SK-N-SH treated with all-trans-retinoic acid at 6 μM for 48 hours (cell line): ENCODE results near the gene ALOX15B.

Experiments used
- ATAC-seq: fragments of 200-7000 bp; cut with Tn5 transposase; 3 replicates; pipeline ENCODE4 v1.9.1; 2020; ENCODE audit warnings: mild to moderate bottlenecking, moderate library complexity
- ARNTL ChIP-seq: fragments of 450-650 bp; formaldehyde crosslinking; IDR thresholded peaks from 2 replicates; pipeline ENCODE4 v1.5.0; 2020; ENCODE audit warnings: low read depth, mild to moderate bottlenecking, moderate library complexity, borderline replicate concordance
- BACH2 ChIP-seq: fragments of 250-450 bp; sonication (Bioruptor Pico); IDR thresholded peaks from 2 replicates; pipeline ENCODE4 v1.9.0; 2021; ENCODE audit warnings: mild to moderate bottlenecking, borderline replicate concordance
- CSDC2 ChIP-seq: fragments of 250-450 bp; sonication (Bioruptor Pico); IDR thresholded peaks from 2 replicates; pipeline ENCODE4 v1.5.0; 2020; ENCODE audit warnings: mild to moderate bottlenecking, moderate library complexity
- ESRRG ChIP-seq: fragments of 250-450 bp; sonication (Bioruptor Pico); IDR thresholded peaks from 2 replicates; pipeline ENCODE4 v1.6.1; 2021; ENCODE audit warnings: mild to moderate bottlenecking
- GLIS3 ChIP-seq: fragments of 250-450 bp; sonication (Bioruptor Pico); IDR thresholded peaks from 2 replicates; pipeline ENCODE4 v1.5.0; 2020; ENCODE audit warnings: mild to moderate bottlenecking, moderate library complexity
- ISL1 ChIP-seq: fragments of 250-450 bp; sonication (Bioruptor Pico); IDR thresholded peaks from 2 replicates; pipeline ENCODE4 v2.1.2; 2022; ENCODE audit warnings: mild to moderate bottlenecking, moderate library complexity
- OSR1 ChIP-seq: fragments of 250-450 bp; sonication (Bioruptor Pico); IDR thresholded peaks from 2 replicates; pipeline ENCODE4 v1.8.0; 2022; ENCODE audit warnings: moderate library complexity, mild to moderate bottlenecking, inconsistent platforms
- PPARA ChIP-seq: fragments of 250-450 bp; sonication (Bioruptor Pico); IDR thresholded peaks from 2 replicates; pipeline ENCODE4 v1.5.0; 2020; ENCODE audit warnings: mild to moderate bottlenecking, borderline replicate concordance
- RARB ChIP-seq: fragments of 250-450 bp; sonication (Bioruptor Pico); IDR thresholded peaks from 2 replicates; pipeline ENCODE4 v1.8.0; 2021; ENCODE audit warnings: mild to moderate bottlenecking, moderate library complexity
- SNAI2 ChIP-seq: fragments of 250-450 bp; sonication (Bioruptor Pico); IDR thresholded peaks from 2 replicates; pipeline ENCODE4 v1.5.0; 2020; ENCODE audit warnings: mild to moderate bottlenecking, moderate library complexity
- TOX ChIP-seq: fragments of 250-450 bp; sonication (Bioruptor Pico); IDR thresholded peaks from 2 replicates; pipeline ENCODE4 v1.8.0; 2021; ENCODE audit warnings: mild to moderate bottlenecking, moderate library complexity, borderline replicate concordance
- ZC3H10 ChIP-seq: fragments of 250-450 bp; sonication (Bioruptor Pico); IDR thresholded peaks from 2 replicates; pipeline ENCODE4 v1.5.1; 2021; ENCODE audit warnings: mild to moderate bottlenecking, moderate library complexity
- ZFP30 ChIP-seq: fragments of 450-650 bp; formaldehyde crosslinking; IDR thresholded peaks from 2 replicates; pipeline ENCODE4 v1.5.0; 2022; ENCODE audit warnings: mild to moderate bottlenecking, moderate library complexity
- ZNF565 ChIP-seq: fragments of 450-650 bp; formaldehyde crosslinking; conservative IDR thresholded peaks from 2 replicates; pipeline ENCODE4 v1.5.0; 2020; ENCODE audit warnings: low read depth, mild to moderate bottlenecking, moderate library complexity
- ZNF70 ChIP-seq: fragments of 450-650 bp; formaldehyde crosslinking; IDR thresholded peaks from 2 replicates; pipeline ENCODE4 v1.5.0; 2020; ENCODE audit warnings: mild to moderate bottlenecking, moderate library complexity
- ZNF8 ChIP-seq: fragments of 450-650 bp; formaldehyde crosslinking; IDR thresholded peaks from 2 replicates; pipeline ENCODE4 v1.5.0; 2020; ENCODE audit warnings: mild to moderate bottlenecking, moderate library complexity
- TF ChIP-seq, protein P1 (sequence below): fragments of 250-450 bp; sonication (Bioruptor Pico); IDR thresholded peaks from 2 replicates; pipeline ENCODE4 v1.8.0; 2021; ENCODE audit warnings: low read depth, mild to moderate bottlenecking, moderate library complexity, borderline replicate concordance
- TF ChIP-seq, protein P2 (sequence below): fragments of 250-450 bp; sonication (Bioruptor Pico); IDR thresholded peaks from 2 replicates; pipeline ENCODE4 v1.8.0; 2020; ENCODE audit warnings: mild to moderate bottlenecking, moderate library complexity, borderline replicate concordance
- TF ChIP-seq, protein P3 (sequence below): fragments of 250-450 bp; sonication (Bioruptor Pico); IDR thresholded peaks from 2 replicates; pipeline ENCODE4 v1.5.0; 2020; ENCODE audit warnings: mild to moderate bottlenecking, moderate library complexity
- TF ChIP-seq, protein P4 (sequence below): fragments of 250-450 bp; sonication (Bioruptor Pico); IDR thresholded peaks from 2 replicates; pipeline ENCODE4 v1.5.1; 2020; ENCODE audit warnings: low read depth, mild to moderate bottlenecking, moderate library complexity

Gene ALOX15B

DNA sequence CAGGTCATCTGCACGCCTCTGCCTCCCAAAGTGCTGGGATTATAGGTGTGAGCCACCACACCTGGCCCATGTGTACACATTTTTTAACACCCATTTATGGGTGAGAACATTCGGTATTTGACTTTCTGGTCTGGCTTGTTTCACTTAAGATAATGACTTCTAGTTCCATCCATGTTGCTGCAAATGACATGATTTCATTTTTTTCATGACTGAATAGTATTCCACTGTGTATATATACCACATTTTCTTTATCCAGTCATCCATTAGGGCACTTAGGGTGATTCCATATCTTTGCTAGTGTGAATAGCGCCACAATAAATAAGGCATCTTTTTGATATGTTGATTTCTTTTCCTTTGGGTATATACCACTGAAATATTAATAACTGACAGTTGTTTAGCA, 43.0 kb downstream of the ALOX15B start:
- TF ChIP-seq RARB (CRISPR knock-in tag) = no peak
- TF ChIP-seq GLIS3 = no peak
- TF ChIP-seq OSR1 (CRISPR knock-in tag) = no peak
- no peak for TF ChIP-seq ZNF8 (CRISPR knock-in tag)
- no peak for TF ChIP-seq ZNF70 (CRISPR knock-in tag)
- no peak for TF ChIP-seq PPARA (CRISPR knock-in tag)
- no peak for TF ChIP-seq ZC3H10 (CRISPR knock-in tag)
- no peak for TF ChIP-seq ZFP30 (CRISPR knock-in tag)
- TF ChIP-seq SNAI2 = no peak
- TF ChIP-seq ZNF565 (CRISPR knock-in tag) = no peak
- TF ChIP-seq ARNTL (CRISPR knock-in tag) = no peak
- TF ChIP-seq, protein P1, sequence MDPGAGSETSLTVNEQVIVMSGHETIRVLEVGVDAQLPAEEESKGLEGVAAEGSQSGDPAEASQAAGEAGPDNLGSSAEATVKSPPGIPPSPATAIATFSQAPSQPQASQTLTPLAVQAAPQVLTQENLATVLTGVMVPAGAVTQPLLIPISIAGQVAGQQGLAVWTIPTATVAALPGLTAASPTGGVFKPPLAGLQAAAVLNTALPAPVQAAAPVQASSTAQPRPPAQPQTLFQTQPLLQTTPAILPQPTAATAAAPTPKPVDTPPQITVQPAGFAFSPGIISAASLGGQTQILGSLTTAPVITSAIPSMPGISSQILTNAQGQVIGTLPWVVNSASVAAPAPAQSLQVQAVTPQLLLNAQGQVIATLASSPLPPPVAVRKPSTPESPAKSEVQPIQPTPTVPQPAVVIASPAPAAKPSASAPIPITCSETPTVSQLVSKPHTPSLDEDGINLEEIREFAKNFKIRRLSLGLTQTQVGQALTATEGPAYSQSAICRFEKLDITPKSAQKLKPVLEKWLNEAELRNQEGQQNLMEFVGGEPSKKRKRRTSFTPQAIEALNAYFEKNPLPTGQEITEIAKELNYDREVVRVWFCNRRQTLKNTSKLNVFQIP (CRISPR knock-in tag) = no peak
- no peak for TF ChIP-seq ESRRG
- TF ChIP-seq TOX (CRISPR knock-in tag) = no peak
- TF ChIP-seq, protein P2, sequence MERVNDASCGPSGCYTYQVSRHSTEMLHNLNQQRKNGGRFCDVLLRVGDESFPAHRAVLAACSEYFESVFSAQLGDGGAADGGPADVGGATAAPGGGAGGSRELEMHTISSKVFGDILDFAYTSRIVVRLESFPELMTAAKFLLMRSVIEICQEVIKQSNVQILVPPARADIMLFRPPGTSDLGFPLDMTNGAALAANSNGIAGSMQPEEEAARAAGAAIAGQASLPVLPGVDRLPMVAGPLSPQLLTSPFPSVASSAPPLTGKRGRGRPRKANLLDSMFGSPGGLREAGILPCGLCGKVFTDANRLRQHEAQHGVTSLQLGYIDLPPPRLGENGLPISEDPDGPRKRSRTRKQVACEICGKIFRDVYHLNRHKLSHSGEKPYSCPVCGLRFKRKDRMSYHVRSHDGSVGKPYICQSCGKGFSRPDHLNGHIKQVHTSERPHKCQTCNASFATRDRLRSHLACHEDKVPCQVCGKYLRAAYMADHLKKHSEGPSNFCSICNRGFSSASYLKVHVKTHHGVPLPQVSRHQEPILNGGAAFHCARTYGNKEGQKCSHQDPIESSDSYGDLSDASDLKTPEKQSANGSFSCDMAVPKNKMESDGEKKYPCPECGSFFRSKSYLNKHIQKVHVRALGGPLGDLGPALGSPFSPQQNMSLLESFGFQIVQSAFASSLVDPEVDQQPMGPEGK (CRISPR knock-in tag) = no peak
- TF ChIP-seq, protein P3, sequence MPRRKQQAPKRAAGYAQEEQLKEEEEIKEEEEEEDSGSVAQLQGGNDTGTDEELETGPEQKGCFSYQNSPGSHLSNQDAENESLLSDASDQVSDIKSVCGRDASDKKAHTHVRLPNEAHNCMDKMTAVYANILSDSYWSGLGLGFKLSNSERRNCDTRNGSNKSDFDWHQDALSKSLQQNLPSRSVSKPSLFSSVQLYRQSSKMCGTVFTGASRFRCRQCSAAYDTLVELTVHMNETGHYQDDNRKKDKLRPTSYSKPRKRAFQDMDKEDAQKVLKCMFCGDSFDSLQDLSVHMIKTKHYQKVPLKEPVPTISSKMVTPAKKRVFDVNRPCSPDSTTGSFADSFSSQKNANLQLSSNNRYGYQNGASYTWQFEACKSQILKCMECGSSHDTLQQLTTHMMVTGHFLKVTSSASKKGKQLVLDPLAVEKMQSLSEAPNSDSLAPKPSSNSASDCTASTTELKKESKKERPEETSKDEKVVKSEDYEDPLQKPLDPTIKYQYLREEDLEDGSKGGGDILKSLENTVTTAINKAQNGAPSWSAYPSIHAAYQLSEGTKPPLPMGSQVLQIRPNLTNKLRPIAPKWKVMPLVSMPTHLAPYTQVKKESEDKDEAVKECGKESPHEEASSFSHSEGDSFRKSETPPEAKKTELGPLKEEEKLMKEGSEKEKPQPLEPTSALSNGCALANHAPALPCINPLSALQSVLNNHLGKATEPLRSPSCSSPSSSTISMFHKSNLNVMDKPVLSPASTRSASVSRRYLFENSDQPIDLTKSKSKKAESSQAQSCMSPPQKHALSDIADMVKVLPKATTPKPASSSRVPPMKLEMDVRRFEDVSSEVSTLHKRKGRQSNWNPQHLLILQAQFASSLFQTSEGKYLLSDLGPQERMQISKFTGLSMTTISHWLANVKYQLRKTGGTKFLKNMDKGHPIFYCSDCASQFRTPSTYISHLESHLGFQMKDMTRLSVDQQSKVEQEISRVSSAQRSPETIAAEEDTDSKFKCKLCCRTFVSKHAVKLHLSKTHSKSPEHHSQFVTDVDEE (CRISPR knock-in tag) = no peak
- no peak for TF ChIP-seq BACH2 (CRISPR knock-in tag)
- TF ChIP-seq, all 23 proteins: peak for 0
- no peak for ATAC-seq

DNA sequence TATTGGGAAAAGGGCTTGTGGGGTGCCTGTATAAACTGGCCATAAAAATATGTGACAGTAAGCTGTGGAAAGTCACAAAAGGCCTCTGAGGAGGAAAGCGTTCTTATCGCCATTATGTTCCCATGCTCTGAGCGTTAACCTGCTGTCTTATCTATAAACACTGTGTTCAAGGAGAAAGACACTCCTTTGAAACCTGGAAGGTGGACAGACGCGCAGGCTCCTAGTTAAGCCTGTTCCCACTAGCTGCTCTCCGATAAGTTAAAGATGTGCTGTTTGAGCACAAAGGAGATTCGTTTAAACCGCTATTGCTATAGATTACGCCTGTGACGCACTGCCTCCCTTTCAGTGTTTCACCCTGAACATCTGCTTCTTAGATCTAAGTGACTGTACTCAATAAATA, 43.4 kb downstream of the ALOX15B start:
- ATAC-seq = no peak
- TF ChIP-seq OSR1 (CRISPR knock-in tag) (no peak), ESRRG (no peak), ZNF8 (CRISPR knock-in tag) (no peak), SNAI2 (no peak), CSDC2 (CRISPR knock-in tag) (no peak), RARB (CRISPR knock-in tag) (no peak), GLIS3 (no peak), ZFP30 (CRISPR knock-in tag) (no peak), ARNTL (CRISPR knock-in tag) (no peak), ISL1 (CRISPR knock-in tag) (no peak), ZNF70 (CRISPR knock-in tag) (no peak), PPARA (CRISPR knock-in tag) (no peak), ZNF565 (CRISPR knock-in tag) (no peak)
- TF ChIP-seq, protein P3 (CRISPR knock-in tag) = no peak
- TF ChIP-seq, protein P4, sequence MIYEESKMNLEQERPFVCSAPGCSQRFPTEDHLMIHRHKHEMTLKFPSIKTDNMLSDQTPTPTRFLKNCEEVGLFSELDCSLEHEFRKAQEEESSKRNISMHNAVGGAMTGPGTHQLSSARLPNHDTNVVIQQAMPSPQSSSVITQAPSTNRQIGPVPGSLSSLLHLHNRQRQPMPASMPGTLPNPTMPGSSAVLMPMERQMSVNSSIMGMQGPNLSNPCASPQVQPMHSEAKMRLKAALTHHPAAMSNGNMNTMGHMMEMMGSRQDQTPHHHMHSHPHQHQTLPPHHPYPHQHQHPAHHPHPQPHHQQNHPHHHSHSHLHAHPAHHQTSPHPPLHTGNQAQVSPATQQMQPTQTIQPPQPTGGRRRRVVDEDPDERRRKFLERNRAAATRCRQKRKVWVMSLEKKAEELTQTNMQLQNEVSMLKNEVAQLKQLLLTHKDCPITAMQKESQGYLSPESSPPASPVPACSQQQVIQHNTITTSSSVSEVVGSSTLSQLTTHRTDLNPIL (CRISPR knock-in tag) = no peak
- TF ChIP-seq, protein P2 (CRISPR knock-in tag) = no peak
- TF ChIP-seq, protein P1 (CRISPR knock-in tag) = no peak
